A673 (cell line): ENCODE results near the gene C20orf144.

ENCODE experiments used
- EZH2 ChIP-seq: fragments of 200-600 bp; sonication (generic); IDR thresholded peaks from 2 replicates; pipeline ENCODE4 v1.6.1; 2017; ENCODE audit warnings: borderline replicate concordance, low read depth, mild to moderate bottlenecking, mixed read lengths, antibody characterized with exemption, low read length; ENCODE audit not compliant: poor library complexity, severe bottlenecking
- TF ChIP-seq, protein P1 (sequence below): fragments of 300-800, 200-600 bp; sonication (generic); conservative IDR thresholded peaks from 2 replicates; pipeline ENCODE4 v1.5.1; 2017; ENCODE audit warnings: low read depth, mild to moderate bottlenecking, antibody characterized with exemption, low read length, moderate library complexity, mixed read lengths

DNA sequence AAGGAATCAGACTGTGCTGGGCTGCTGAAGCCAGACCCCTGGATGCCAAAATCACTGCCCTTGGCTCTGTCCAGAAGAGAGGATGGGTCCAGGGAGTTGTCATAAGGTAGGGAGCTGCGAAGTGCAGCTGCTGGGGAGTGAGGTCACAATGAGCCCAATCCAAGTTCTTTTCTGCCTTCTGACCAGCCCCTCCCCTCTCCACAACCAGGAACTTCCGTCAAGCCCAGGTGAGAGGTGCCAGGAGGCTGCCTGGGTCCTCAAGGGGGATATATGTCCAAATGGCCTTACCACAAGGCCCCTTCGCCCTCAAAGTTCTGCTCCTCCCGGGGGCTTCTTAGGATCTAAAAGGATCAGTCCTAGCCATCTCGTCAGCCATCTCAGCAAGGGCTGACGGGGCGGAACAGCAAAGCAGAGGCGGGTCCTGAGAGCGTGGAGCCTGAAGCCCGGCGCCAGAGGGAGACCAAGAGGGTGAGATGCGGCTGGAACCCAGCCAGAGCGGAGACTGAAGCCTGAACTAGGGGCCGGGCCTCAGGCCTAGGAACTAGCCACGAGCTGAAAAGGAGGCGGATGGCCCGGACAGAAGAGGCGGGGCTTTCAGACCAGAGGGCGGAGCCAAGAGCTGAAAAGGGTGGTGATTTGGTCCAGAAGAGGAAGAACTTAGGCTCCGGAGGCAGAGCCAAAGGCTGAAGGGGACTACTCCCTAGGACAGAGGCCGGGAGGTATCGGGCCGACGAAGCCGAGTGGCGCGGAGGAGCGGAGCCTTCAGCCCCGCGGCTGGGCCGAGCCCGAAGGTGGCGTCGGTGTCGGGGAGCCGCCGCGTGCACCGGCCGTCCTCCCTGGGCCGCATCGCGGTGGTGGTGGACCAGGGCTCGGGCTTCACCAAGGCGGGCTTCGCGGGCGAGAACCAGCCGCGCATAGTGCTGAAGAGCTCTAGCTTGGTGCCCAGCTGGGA lies 4.4 kb downstream of the C20orf144 start, which contains the start of gene ACTL10:
- TF ChIP-seq, protein P1, sequence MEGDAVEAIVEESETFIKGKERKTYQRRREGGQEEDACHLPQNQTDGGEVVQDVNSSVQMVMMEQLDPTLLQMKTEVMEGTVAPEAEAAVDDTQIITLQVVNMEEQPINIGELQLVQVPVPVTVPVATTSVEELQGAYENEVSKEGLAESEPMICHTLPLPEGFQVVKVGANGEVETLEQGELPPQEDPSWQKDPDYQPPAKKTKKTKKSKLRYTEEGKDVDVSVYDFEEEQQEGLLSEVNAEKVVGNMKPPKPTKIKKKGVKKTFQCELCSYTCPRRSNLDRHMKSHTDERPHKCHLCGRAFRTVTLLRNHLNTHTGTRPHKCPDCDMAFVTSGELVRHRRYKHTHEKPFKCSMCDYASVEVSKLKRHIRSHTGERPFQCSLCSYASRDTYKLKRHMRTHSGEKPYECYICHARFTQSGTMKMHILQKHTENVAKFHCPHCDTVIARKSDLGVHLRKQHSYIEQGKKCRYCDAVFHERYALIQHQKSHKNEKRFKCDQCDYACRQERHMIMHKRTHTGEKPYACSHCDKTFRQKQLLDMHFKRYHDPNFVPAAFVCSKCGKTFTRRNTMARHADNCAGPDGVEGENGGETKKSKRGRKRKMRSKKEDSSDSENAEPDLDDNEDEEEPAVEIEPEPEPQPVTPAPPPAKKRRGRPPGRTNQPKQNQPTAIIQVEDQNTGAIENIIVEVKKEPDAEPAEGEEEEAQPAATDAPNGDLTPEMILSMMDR, result no peak
- no peak for TF ChIP-seq EZH2
